ENCODE data around the gene HOXA10.

Gene HOXA10

DNA sequence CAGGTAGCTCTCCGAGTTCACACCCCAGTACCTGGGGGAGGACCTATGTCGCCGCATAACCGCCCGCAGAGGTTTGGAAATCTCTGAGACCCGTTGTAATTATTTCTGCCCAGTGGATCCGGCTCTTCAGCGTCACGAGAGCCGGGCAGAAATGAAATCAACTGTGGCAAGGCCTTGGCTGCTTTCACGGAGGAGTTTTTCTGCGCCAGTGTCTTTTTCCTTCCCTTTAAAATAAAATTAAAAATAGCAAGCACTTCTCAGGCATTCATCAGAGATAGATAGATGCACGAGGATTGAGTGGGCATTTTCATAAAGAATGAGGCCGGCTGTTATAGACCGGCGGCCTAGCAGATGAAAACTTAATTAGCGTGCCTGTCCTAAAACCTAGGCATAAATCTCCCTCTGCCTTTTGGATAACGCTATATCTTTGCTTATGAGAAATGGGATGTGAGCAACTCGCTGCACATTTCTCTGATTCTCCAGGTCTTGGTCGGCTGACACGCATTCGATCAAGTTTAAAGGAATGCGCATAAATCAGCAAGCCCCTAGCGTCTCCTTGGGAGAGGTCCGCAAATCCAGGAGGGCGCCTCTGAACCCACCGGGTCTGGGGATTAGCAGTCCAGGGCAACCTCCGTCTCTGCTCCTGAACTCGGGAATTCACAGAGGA lies 19.3 kb upstream of the HOXA10 start:
- in situ Hi-C loops (cut with HindIII; ENCODE audit: low sequenced_read_pairs), result no loop called here

DNA sequence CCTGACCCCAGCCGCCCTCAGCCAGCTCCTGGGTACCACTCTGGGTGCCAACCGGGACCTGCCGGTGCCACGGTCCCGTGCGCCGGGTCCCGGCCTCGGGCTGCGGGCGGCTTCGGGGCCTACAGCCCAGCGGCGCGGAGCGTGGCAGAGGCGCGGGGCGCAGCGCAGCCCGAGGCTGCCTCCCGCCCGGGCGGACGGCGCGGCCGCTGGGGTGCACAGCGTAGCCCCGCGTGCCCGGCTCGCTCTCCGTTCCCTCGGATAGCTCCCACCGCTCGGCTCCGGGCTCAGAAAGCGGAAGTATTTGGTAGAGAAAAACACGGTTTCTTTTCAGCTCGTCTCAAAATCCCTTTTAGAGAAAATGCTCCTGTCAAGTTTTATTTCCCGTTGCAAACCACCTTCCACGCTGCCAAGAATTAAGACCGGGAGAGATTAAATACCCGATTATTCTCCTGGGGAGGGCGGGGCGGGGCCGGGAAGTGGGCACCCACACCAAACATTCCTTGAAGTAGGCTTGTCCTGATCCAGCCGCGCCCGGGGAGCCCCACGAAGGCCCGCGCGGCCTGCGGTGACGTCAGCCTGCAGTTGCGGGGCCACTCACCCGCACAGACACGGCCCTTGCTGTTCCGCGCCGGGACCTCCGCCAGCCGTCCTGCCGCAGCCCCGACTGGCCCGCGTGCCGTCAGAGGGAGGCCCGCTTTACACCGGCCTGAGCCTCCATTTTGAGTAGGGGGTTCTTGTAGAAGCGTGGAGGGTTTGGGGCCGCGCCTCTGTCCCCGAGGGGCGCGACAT lies 18.6 kb upstream of the HOXA10 start:
- in situ Hi-C loops (cut with HindIII; ENCODE audit: low sequenced_read_pairs), result no loop called here

DNA sequence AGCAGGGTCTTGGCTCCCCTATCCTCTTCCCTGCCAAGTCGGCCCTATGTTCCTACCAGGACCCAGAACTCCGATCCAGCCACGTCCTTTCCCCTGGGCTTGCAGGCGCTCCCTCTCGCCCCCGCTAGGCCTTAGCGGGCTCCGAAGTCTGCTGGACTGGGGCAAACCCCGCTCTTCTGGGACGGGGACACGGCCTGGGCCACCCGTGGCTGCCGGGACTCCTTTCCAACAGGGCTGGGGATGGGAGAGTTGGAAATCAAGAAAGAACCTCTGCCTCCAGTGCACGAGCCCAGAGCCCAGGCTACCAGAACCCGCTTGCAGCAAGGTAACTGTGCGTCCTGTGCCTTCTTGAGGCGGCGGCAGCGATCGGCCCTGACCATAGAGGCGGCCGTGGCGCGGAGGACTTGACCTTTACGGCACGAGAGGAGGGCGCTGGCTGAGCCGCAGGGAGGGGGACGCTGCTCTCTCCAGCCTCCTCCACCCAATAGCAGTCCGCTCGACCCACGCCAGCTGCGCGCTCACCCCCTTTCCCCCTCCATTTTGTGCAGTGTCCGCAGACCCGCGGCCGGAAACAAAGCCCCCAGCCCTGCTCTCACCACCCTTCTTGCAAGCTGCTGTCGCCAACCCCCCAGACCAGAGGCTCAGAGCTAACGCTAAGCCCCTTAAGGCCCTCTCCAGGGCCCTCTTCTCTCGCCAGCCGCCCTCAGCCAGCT lies 17.9 kb upstream of the HOXA10 start:
- in situ Hi-C loops (cut with HindIII; ENCODE audit: low sequenced_read_pairs), result no loop called here

DNA sequence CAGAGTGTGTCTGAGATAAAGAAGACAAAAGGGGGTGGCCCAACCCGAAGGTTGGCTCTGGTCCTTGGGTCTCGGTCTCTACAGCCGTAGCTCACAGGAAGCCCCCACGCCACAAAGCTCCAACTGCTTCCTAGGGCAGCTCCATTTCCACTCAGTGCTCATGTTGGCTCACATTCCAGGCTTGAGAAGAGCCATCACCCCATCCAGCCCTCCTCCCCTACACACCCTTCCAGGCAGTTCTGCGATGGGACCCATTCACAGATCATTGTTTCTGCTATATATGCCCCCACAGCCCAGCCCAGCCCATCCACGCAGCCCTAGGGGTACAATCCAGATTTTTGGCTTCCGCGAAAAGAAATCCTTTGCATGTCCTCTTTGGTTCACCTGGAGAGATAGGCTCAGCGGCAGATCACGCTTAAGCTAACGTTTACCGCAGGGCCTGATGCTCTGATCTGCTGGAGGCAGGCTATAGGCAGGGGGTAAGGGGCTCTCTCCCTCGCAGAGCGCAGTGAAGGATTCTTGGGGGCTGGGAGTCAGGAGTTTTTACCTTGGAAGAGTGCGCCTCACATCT lies 17.1 kb upstream of the HOXA10 start:
- in situ Hi-C loops (cut with HindIII; ENCODE audit: low sequenced_read_pairs), result no loop called here

DNA sequence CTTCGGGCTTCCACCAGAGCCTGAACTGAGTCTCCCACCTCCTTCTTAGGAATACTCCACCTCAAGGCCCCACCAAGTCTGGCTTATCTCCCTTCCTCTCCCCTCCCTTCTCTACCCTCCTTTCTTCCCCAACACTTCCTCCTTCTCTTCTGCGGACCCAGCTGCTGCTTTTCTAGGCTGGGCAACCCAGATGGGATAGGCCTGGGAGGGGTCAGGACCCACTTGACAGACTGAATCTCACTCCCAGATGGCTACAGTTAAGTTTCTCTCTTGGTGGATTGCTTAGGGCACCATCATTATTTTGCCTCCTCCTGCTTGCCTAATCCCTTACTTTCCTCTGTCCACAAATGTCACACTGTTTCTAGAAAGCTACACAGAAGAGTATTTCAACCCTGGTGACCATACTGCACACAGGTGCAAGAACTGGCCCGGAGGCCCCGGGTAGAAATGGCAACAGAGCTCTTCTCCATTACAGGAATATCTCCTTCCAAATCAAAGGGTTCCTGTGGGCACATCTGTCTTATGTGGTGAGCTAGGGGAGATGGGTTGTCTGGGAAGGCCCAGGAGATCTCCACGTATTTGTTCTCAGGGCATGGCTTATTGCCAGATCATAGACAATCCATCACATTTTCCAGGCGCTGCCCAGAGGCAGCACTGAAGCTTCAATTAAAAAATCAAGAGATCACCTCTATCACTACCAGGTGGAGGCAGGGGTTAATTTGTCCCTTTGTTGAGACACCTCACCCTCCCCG lies 16.1 kb upstream of the HOXA10 start:
- in situ Hi-C loops (cut with HindIII; ENCODE audit: low sequenced_read_pairs), result no loop called here

DNA sequence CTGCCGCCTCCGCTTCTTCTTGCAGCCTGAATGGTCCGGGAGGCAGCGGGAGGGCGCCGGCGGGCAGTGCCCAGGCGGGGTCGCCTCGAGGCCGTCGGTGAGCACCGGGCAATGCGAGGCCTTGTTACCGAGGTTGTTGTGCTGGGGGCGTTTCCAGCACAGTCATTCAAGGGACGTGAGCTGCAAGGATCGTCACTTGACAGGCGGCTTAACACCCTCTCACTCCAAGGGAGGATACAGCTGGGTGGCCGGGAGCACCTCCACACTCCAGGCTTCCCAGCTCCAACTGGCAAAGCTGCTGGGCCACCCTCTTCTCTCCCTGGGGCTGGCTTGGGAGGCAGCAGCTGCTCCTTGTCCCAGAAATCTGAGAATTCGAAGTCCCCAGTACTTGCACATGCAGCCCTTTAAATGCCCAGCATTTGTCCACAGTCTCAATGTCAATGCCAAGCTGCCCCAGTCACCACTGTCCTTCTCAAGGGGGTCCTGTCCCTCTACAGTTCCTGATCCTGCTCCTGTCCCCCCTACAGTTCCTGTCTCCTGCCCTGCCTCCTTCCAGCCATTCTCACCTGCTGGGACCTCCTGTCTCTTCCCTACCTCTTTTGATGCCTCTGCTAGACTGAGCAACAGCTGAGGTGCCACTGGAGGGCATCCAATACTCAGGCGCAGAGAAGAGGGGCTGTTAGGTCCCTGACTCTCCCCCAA lies 15.3 kb upstream of the HOXA10 start:
- in situ Hi-C loops (cut with HindIII; ENCODE audit: low sequenced_read_pairs), result no loop called here

DNA sequence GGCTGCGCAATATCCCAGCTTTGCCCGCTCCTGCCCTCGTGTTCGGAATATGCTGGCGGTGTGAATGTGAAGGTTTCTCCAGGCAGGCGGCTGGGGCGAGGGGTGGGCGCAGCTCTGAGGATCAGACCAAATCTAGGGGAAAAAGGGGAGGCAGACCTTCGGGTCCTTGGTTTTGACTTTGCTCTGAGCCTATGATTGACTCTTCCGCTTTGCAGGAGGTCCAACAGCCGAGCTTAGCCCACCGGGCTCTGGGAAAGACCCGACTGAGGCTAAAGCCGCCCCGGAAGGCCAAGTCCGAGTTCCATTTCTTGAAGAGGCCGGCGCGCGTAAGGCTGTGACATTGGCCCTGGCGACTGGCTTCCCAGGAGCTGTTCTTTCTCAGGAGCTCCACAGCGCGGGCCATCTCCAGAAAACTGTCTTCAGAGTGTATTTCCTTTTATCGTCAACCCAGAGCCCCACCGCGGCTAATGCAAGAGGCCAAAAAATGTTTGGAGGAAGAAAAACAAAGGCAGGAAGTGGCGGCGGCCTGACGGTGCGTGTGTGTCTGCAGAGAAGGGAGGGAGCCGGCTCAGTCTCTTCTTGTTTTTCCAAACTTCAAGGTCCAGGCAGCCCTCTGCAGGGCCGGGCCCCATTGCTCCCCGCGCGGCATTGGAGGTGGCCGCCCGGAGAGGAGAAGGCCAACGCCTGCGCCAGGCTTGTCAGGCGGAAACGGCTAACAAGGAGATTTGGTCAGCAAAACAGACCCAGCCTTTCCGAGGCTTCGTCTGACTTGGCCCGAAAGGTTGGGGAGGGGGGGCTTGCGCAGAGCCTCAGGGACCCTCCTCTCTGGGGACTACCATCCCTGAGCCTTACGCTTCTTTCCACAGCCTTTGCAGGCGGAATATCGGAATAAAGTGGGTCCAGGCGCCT lies 14.5 kb upstream of the HOXA10 start:
- in situ Hi-C loops (cut with HindIII; ENCODE audit: low sequenced_read_pairs), result no loop called here

DNA sequence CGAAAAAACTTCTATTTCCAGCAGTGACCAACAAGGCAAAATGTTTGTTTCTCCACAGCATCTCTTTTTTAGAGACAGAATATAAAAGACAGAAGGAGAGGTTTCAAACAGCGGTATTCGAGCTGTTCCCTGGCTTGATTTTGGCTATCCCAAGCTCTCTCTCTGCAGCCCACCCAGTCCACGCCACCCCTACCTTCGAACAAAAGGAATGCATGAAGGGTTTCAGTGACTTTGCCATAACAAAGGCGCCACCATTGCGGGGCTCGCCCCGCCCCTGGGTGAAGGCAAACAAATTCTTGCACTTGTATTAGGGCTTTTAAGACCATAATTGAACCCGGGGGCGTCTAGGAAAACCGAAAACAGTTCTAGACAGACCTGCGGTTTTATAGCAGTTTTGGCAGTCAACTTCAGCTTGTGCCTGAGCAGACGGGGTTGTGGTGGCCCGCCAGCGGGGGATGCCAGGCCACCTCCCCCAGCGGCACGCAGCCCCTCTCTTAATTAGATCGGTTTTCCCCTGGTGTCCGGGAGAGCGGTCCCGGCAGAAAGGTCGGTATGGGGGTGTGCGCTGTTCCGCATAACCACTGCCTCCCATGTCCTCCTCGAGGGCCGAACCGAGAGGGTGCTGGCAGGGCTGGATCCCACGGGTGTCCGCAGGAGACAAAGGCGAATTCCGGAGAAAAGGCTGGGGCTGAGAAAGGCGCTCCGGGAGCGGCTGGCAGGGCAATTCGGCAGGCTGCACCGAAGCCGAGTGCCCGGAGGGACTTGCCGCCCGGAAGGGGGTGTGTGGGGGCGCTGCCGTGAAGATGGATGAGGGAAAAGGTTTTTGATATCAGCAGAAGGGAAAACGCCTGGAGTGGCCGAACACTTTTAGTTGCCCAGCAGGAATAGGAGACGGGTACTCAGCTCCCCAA lies 13.6 kb upstream of the HOXA10 start:
- in situ Hi-C loops (cut with HindIII; ENCODE audit: low sequenced_read_pairs), result no loop called here

DNA sequence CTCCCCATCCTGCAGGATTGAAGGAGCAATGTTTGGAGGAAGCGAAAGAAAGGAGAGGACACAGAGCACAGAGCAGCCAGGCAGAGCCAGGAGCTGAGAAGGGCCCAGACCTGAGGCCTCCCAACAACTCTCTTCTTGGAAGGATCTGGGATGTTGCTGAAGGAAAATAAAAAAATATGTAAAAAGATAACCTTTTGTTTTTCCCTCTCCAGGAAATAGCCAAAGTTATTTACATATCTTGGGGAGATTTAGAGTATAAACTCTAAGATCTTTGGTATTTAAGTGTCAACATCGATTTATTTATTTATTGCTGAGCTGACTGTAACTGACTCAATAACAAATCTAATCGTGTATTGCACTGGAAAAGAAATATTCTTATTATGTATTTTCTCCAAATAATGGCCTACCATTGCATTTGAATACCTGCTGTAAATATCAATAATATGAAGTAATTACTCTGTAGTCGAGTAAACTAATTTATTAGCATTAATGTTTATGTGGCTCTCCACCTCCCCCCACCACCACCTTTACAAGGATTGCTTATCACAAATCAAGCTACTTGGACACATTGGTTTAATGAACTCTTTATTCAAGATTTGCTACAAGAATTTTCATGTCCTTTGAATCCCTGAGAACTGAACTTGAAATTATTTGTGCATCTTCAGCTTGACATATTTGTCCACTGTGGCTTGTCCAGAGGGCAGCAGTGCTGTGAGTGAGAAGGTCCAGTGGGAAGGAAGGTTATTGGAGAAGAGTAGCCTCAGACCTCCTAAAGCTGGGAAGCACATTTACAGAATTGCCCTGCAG lies 12.8 kb upstream of the HOXA10 start:
- in situ Hi-C loops (cut with HindIII; ENCODE audit: low sequenced_read_pairs), result no loop called here

DNA sequence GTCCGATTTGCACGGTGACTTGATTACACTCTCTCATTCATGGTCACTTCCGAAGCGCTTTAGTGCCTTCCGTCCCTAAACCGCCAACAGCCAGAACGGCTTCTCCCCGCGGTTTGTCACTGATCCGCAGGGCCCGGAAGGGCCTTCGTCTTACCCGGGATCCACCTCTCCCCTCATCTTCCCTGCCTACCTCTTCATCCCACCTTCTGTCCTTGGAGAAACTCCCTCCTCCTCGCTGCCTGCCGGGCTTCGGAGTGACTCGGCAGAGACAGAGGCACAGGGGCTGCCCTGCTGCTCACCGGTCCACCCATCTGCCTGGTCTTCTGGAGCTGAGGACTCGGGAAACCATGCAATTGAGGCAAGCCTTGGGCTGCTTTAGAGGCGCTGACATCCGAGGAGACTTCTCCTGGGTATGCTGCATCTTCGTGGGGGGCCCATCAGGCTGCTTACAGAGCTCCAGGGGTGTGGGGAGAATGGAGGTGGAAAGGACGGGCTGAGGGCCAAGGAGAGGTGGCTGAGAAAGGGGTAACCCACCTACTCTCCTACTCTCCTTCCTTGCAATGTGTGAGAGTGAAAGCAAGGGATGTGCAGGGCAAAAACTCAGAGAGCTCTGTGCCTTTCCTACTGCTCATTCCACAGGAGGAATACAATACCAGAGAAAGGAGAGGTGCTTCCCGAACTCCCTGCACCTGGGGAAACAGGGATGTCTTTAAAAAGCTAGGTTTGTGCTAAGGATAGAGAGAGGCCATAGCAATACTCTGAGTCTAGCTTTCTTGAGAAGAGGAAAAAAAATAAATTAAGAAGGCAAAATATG lies 11.9 kb upstream of the HOXA10 start:
- in situ Hi-C loops (cut with HindIII; ENCODE audit: low sequenced_read_pairs), result no loop called here

DNA sequence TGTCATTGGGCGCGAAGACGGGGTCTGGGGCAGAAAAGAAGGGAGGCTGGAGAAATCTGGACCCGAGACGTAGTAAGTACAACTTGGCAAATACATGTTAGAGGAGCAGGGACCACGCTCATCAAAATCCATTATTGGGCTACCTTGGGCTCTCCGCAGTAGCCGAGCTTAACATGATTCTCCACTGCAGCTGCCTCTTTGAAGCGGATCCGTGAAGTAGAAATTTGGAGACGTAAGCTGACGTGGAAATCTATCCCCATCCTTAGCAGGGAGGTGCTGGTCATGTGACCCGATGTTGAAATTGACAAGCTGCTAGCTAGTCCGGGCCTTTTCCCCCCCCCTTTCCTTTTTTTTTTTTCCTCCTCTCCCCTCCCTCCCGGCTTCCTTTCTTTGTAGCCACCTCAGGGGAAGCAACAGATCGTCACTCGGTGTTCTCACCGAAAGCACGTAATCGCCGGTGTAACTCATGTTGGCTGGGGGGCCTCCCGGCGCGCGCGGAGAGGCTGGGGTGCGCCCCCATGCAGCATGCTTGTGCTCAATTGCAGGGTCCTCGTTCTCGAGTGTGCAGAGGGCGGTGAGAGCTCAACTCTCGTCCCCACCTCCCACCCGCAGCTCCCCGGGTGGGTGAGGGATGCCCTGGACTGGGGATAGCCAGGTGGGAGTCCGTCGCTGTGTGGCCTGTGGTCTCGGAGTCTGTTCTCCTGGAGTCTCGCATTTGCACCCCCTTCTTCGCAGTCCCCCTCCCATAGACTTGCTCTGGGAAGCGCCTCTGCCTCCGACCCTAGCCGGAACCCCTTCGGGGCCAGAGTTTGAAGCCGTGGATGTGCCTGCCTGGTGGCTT lies 11.1 kb upstream of the HOXA10 start, which contains the start of gene HOXA11:
Gene HOXA11 (minus strand): TSS at position 220 of the 841 bp plus-strand sequence. CDS start 88 bp downstream, at position 132.
- in situ Hi-C loops (cut with HindIII; ENCODE audit: low sequenced_read_pairs), result no loop called here

DNA sequence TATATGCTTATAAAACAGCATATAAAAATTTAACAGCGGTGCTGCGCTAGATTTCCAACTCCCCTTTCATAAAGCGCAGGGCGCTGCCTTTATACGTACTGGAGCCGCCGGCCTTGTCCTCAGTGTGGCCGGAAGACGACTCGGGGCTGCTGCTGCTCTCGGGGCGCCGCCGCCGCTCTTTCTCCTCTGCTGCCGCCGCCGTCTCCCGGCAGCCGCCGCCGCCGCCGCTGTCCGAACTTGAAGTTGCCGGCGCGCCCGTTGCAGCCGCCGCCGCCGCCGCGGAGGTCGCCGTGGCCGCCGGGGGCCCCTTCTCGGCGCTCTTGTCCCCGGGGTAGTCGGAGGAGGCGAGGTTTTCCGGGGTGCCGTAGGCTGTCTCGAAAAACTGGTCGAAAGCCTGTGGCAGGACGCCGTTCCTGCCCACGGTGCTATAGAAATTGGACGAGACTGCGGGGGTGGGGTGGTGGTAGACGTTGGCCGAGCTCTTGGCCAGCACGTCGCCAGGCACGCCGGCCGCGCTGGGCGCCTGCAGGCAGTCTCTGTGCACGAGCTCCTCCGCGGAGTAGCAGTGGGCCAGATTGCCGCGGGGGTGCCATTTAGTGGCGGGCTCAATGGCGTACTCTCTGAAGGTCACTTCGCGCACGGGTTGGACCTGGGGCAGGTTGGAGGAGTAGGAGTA lies 10.4 kb upstream of the HOXA10 start:
- in situ Hi-C loops (cut with HindIII; ENCODE audit: low sequenced_read_pairs), result no loop called here

DNA sequence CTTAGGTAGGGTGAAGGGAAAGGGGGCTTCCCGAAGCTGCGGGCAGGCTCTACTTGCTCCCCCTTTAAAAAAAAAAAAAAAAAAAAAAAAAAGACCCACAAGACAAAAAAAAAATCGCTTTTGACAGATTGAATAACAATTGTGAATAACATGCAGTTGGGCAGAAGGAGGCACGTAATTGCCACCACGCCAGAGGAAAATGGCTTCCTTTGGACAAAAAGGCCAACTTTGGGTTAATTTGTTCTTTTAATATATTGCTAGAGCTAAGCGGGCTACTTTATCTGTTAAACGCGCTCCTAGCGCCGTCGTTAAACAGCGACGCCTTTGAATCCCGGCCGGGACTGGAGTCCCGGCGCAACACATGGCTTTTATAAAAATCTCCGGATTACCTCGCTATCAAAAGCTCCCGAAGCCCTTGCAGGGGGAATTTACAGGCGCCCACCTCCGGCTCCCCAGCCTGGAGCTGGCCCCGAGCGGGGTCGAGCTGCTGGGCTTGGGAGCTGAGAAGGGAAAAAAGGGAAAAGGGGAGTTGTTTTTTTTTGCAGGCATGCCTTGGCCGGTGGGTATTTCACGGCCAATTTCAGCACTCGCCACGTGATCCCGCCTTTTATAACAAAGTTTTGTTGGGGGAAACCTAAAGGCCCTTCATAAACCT lies 9.7 kb upstream of the HOXA10 start:
- in situ Hi-C loops (cut with HindIII; ENCODE audit: low sequenced_read_pairs), result no loop called here

DNA sequence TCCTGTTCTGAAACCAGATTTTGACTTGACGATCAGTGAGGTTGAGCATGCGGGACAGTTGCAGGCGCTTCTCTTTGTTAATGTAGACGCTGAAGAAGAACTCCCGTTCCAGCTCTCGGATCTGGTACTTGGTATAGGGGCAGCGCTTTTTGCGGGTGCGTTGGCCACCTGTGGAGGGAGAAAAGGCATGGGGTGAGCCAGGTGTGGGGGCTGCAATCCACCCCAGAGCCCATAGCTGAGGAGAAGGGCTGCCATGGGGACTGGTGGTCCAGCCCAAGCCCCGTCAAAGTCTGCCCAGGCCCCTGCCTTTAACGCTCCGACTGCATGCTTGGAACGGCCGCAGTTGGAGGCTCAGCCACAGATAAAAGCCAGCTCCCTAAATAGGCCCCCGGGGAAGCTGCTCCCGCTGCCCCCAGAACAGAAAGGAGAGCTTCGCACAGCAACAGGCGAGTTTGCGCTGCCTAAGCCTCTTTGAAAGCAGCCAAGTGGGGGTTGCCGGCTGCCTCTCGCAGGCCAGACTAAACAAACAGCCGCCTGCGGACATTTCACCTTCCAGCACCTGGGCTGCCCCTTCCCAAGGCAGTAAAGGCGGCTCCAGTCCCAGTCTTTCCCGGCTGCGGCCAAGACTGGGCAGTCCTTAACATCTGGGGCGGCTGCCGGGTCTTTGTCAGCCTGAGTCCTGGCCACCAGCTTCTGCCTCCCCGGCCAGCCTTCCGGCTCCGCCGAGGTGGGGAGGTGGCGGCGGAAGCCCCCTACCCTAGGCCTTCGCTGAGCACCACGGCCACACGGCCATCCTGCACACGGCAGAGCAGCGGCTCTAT lies 9.0 kb upstream of the HOXA10 start:
- in situ Hi-C loops (cut with HindIII; ENCODE audit: low sequenced_read_pairs), result no loop called here

Measured in endothelial cell of hepatic sinusoid (primary cell).